GM19452 (cell line): ENCODE data around the gene TRABD2B.

Experiments used
- ATAC-seq: cut with Tn5 transposase; IDR thresholded peaks from one replicate; pipeline ENCODE4 v1.9.1; 2021; ENCODE audit not compliant: unreplicated experiment

Gene TRABD2B

DNA sequence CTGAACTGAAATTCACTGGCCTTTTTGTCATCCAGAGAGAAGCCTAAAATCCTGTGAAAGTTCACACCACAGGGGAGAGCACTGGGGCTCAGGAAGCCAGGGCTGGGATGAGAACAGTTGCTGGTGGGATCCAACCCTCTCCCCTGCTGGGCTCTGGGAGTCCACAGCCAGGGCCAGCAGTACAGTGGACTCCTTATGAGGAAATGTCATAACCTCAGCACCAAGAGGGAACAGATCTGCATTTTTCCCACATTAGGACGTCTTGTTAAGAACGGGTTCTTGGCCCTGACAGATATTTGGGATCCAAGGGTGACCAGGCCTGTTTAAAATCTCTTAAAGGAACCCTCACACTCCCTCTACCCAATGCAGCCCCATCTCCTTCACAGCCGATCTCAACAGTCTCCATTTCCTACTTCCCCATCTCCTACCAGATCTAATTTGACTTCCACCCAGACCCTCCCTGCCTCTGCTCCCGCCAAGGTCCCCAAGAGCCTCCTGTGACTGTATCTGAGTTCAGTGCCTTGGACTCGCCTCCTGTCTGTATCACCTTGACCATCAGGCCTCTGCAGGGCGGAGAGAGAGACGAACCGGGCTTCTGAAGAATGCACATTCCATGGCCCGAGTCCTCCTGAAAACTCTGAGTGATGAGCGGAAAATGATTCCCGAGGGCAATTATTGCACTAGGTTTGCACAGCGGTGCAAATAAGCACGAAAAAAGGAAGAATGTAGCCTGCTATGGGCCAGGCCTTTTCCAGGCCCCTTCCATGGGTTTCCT is 159.9 kb downstream of the TRABD2B start:
- no peak for ATAC-seq

DNA sequence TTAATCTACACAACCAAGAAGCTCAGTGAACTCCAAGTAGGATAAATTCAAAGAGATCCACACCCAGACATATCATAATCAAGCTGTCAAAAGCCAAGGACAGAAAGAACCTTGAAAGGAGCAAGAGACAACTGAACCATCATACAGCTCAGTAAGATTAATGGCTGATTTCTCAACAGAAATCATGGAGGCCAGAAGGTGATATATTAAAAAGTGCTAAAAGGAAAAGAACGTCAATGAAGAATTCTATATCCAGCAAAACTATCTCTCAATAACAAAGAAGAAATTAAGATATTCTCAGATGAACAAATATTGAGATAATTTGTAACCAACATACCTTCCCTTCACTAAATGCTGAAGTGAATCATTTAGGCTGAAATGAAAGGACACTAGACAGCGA is 161.8 kb downstream of the TRABD2B start:
- no peak for ATAC-seq

DNA sequence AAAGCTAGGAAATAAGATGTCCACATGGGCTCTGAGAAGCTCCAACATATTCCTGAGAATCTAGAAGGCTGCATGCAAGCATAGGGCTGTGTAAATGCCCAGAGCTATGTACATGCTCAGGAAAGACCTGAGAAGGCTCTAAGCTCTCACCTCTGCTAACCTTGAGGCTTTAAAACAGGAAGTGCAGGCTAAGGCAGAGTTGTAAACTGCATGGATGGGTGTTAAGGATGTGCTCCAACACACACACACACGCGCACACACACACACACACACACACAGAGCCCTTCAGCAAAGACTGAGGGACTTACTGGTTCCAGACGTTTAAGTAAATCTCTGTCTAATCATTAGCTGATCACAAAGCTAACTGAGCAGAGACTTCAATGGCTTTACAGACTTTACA is 162.9 kb downstream of the TRABD2B start:
- no peak for ATAC-seq

DNA sequence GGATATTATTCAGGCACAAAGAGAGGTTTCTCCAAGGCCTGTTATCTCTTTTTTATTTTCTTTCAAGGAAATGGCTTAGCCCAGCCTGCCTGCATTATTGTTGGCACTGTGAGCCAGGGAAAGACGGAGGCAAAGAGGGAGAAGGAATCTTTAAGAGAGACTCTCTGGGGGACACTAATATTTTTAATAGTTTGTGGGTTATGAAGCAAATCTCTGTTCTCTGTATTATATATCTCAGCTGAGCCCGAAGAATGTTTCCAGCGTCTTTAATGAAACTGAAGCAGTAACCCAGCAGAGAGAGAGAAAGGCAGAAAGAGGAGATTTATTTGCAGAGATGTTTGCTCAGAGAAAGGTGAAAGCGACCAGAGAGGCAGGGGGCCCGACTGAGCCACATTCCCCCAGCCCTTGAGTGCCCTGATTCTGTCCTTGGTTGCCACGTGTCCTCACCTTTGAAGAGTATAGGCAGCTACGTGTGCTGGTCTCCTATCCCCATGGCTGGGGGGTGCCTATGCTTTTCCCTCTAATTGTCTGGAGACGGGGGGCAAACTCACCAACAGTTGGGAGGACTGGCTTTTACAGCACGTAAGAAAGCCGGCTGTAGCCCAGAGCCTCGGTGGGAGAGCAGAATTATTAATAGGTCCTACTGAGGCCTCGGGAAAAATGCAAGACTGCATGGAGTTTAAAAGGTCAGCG is 166.4 kb downstream of the TRABD2B start:
- no peak for ATAC-seq

DNA sequence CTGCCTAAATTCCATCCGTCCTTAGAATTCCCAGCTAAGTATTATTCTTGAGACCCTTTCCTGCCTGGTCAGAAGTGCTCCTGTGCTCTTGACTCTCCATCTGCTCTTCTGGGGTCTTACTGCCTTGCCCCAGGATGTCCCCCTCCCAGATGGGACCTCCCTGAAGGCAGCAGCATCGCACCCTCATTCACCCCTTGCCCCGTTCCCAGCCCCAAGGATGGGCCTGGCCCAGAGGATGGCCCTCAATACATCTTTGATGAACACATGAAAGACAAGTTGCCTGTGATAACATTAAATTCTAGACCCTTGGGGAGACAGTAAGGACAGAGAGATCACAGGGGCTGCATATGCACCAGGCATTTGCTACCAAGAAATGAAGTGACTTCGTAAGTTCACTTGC is 167.2 kb downstream of the TRABD2B start:
- ATAC-seq = no peak

DNA sequence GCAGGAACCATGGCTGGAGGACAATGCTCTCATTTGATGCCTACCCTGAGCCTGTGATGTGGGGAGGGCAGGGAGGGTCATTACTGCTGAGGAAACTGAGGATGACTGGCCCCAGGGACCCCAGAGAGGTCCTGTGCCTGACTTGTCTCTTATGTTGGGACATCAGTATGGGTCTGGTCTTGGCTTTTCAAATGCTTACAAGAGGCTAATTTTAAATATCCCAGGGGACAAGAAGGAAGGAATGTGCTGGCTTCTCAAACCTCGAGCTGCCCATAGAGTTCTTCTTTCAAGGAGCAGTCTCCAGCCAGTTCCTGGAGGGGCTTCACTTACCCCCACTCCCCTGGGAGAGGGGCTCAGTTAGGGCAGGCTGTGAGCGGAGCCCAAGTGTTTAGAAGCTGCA is 168.2 kb downstream of the TRABD2B start:
- no peak for ATAC-seq

DNA sequence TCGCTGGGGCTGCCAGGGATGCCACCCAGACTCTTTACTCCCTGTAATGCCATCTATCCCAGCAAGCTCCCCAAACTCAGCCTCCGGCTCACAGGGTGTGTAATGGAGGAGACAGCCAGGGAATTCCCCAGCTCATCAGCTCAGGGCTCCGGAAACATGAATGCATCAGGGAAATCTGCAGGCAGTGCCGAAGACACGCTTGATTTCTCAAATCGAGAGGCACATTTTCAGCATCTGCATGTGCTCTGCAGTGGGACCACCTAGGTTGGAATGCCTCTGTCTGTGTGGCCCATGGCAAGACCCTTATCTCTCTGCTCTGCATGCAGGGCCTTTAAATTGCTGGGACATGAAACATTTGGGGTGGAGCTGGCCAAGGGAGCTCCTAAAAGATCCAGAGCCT is 170.1 kb downstream of the TRABD2B start:
- ATAC-seq = no peak

DNA sequence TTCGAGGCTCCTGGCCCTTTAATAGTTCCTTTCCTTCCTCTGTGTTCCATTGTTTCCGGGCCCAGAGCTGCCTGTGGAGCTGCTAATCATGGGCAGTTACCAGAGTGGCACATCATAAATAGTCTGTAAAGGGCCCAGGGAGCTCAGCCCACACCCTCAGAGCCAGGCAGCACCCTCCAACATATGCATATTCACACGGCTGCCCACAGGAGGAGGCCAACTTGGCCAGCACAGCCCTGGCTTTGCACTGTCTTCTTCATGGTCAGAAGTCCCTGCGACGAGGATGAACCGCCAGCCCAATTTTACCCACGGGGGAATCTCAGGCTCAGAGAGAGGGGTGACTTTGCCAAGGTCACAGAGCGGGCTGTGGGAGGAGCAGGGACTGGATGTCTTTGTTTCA is 172.5 kb downstream of the TRABD2B start:
- ATAC-seq = no peak

DNA sequence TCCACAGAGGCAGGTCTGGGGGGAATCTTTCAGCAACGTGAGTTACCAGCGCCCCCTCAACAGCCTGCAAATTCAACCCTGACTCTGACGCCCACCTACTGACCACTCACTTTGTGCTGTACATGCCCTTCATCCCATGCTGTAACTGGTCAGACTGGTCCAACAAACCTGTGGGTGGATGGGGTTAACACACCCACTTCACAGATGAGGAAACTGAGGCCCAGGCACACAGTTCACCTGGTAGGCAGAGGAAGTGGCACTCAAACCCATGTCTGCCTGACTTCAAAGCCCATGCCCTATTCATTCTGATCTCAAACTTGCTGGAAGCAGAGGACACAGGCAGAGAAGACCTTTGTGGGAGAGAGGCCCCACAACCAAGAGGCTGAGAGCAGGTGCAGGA is 172.9 kb downstream of the TRABD2B start:
- no peak for ATAC-seq

DNA sequence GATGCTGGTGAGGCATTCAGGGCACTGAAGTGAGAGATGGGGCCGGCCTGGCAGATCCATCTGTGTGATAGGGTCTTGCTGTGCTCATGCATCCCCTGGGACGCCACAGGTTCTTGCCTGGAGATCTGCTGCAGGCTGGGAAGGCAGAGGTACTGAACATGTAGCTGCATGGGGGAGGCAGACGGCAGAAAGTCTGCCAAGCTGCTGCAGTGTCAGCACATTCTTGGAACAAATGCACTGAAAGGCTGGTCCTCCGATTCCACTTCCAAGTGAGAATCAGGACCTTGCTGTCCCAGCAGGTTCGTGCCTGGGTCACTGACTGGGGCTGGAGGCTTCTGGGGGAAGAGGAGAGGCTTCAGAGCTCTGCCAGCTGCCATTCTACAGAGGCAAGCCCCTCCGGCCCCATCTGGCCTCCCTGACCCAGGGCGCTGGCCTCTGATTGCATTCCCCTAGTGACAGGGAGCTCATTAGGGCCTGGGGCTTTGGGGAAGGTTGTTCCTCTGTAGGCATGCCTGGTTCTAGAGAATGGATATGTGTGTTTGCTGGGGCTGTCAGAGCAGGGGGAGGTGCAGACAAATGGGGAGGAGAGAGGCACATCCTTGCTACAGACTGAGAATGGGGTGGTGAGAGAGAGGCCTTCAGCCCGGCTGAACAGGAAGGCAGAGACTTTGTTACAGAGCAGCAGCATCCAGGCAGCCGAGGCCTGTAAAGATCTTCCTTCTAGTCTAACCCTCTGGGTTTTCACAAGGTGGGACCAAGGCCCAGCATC is 174.0 kb downstream of the TRABD2B start:
- no peak for ATAC-seq

DNA sequence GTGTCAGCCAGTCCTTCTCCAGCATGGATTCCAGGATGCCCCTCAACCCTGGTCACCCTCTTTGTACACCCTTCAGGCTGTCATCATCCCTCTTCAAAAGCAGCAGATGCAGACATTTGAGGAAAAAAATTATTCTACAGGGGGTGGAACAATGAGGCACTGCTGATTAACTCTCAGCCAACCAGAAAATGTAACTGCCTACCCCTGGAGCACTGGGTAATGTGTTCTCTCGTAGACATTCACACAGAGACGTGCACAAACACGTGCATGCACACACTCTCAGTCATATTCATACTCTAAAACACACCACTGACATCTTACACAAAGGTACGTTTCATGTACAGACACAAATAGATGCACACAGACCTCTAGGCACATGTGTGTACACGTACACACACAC is 175.4 kb downstream of the TRABD2B start:
- no peak for ATAC-seq

DNA sequence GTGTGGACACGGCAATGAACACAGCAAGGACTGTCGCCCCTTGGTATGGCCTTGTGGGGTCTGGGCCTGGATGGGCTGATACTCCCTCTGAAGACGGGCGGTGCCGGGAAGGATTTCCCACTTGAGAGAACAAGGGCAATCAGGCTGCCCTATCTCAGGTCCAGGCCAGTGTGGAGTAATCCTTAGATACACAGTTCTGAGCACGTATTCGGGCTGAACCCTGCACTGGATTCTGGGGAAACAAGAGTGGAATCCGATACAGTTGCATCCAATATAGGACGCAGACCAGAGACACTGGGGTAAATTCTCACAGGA is 177.7 kb downstream of the TRABD2B start:
- ATAC-seq = no peak

DNA sequence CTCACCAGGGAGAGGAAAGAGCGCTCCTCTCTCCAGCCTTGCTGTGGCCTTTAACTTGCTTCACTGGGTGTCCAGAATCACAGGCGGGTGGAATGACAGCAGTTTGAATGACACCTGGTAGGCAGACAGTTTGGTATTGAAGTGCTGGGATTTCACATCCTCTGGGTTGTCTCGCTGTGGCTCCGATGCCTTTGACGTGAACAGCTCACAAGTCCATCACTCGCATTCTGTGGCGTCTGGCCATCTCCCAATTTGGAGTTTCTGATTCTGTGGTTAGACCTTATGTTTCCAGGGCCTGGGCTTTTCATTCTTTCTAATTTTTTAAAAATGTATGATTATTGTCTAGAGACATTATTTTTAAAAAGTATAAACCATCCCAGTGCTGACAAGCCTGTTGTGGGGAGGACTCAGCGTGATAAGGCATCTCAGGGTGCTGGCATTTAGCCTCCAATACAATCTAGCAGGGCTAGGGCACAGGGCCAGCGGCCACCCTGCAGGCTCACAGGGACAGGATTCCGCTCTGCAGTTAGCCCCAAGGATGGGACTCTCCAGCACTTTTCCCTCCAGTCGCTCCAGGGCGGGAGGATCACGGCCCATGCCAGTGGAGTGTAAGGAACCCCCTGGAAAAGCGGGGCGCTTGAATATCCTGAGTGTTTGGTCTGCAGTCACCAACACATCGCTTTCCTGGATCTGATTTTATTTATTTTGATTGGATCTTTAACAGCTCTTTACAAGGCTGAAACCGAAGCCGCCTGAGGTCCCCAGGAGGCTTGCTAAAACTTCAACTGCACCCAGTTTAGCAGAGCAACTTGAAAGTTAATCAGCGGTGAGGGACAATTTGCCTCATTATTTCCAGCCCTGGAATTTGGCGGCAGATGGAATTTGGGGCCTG is 178.3 kb downstream of the TRABD2B start:
- no peak for ATAC-seq

DNA sequence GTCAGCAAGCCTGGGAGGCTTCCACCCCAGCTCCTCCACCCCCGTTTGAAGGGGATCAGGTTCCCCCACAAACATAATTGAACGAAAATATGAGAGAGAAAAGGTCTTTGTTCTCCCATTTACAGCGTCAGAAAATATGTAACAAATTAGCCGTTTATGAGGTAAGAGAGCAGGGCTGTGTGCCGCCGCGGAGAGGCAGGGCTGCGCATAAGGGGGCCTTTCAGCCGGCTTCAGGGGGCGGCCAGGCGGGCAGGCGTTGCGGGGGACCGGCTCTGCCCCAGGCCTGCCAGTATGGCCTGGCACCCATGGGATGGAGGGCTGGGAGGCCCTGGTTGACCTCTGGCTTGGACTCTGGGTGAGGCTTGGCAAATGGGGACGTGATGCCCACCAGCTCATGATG is 179.3 kb downstream of the TRABD2B start:
- no peak for ATAC-seq

DNA sequence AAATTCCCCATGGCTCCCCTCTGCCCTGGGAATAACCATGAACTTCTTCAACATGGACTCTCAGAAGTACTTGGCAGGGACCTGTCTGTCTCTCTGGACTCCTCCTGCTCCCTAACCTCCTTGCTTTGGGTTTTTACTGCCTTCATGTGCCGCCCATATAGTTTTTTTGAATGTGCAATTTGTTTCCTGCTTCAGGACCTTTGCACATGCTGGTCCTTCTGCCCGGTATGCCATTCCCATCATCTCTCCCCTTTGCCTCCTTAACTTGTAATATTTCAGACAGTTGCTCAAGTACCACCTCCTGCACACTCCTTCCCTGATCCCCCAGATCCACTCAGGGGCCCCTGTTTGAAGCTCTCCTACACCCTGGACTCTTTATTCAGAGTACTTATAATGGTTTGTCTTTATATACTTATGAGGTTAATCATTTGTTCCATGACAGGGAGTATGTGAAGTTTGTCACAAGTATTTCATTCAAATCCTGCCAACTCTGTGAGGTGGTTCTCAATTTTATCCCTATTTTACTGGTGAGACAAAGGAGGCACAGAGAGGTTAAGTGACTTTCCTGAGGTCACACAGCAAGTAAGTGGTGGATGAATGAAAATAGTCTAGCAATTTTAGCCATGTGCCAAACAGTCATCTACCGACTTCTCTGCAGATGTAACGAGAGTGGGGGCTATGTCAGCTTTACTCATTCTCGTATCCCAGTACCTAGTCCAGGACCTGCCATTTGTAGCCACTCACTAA is 180.7 kb downstream of the TRABD2B start:
- no peak for ATAC-seq

DNA sequence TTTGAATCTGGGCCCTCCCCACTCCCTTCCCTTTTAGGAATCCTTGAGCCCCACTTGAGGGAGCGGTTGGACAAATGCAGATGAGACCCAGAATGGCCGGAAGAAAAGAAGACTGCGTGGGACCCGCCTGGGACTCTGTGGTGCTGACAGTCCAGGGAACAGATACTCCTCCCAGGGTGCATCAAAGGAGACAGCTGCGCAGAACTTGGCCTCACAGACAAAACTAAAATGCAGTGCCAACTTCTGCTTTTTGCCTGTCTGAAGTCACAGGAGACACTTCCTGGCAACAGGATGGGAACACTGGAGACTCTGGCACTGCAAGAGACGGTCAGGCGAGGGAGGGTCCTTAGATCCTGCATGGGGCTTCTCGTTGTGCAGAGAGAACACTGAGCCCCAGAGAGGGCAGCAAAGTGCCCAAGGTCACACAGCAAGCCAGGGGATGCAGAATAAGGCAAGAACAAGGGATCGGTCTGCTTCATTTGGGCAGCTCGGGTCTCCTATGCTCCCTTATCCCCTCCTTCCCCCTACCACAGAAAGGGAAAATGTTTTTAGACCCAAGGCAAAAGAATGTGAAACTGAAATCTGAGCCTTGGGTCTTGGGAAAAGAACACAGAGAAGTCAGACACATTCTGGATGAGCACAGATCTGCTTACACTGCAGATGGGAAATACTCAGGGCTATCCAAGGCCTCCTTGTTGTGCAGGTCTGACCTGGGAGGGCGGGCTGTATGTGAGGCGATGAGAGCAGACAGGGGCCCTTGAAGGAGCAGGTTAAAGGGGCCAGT is 182.4 kb downstream of the TRABD2B start:
- no peak for ATAC-seq

DNA sequence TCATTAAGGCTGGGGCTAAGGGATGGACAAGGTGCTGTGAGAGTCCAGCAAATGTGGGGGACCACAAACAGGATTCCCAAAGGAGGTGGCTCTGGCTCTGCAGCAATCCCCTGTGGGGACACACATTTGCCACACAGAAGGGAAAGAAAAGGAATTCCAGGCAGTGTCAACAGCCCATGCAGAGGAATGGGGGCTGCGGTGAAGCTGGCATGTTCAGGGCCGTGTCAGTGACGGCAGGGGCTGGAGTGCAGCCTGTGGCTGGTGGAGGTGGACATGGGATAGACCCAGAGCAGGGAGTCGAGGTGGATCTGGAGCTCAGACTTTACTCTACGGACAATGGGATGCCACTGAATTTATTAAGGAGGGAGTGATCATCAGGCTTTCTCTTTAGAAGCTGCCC is 183.2 kb downstream of the TRABD2B start:
- ATAC-seq = no peak

DNA sequence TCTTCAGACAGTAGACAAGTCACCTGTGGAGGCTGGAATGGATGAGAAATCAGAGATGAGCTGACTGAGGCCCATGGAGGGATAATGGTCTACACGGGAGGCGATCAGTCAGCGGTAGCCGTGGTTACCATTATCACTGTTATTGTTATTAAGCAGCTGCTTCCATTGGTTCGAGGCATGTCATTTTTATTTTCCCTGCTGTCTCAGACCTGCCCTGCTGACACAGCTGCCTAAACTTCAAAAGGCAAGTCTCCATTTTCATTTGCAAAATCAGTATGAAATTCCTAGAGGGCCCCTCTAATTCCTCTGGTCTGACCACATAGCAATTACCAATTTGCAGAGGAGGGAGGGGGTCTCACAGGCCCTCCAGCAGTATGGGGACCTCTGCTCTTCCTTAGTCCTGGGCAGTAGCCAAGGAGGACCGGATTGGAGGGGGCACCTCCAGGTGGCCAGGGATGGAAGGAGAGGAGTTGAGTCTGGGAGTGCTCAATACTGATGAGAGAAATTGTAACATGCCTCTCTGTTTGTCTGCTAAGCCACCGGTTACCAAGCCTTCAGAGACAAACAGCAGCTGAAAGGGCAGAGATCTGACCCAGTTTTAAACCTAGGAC is 184.2 kb downstream of the TRABD2B start:
- ATAC-seq = no peak

DNA sequence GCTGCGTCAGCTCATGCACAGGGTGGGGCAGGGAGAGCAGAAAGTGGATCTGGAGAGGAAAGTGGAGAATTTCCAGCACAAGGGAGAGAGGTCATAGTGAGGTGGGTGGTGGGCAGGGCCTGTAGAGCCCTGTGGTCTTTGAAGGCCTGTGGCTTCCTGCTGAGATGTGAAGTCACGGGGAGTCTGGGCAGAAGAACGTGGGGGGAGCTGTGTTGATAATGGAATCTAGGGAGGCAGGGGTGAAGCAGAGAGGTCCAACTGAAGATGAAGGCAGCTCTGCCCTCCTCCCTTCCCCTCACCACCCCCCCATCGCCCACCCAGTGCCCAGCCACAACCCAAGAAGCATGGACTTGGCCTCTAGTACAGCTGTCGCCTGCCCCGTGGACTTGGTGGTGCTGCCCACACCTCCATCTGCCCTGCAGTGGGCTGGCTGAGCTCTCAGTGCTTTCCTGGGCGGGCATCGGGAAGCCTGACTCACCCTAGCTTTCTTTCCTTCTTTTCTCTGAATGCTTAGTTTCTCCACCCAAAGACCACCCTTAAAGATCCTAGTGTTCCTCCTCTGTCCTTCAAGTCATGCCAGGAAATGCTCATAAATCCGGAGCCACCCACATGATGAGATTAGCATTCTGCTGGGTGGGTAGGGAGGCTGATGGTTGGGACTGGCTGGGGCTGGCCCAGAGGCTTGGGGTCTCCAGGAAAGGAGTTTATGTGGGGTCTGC is 186.1 kb downstream of the TRABD2B start:
- no peak for ATAC-seq
